ENCODE measurements around the gene PLCD3.

The PLCD3 gene

DNA sequence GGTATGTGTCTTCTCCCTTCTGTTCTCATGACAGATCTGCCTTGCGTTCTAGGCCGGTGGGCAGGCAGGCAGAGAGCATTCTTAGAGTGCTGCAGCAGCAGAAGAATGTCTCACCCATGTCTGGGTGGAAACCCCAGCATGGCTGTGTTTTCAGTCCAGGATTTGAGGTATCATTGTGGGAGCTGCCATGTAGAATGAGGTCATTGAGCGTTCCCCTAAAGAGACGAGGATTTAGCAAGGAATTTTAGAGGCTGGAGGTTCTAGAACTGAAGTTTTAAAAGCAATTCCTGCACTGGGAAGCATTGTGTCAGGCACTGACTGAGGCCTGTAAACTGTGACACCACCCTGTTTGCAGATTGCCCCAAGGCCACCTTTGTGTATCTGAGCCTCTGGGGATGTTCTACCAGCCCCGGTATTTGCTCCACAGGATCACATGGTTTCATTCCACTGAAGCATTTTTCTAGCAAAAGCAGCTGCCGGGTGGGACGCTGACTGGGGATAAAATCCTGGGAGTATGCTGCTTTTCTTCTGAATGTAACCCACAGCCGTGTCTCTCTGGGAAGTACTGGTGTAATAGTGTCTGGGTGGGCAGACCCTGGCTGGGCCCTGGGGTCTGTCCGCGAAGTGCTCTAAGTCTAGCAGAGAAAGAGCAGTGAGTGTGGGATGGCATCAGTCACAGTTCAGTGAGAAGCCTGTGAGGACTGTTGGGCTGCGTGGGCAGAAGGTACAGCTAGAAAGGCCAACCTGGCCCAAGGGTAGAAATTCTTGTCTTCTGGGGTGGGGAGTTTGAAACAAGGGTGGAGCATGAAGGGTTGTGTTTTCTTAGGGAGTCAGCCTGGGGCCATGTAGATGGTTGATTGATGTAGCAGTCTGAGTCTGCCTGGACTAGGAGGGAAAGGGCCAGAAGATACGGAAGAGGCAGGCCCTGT lies 30.2 kb downstream of the PLCD3 start:
- DNase-seq: no peak

DNA sequence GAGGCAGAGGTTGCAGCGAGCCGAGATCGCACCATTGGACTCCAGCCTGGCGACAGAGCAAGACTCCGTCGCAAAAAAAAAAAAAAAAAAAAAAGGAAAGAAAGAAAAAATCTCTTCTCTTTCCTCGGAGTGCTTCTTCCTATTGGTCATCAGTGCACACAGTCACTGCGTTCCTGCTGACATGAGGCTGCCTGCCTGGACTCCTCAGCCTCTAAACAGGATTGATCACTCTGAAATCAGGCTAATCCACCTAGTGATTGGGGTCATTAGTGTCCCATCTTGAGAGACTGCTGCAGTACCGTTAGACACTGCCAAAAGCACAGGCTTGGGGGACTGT lies 30.8 kb downstream of the PLCD3 start:
- no peak for DNase-seq

DNA sequence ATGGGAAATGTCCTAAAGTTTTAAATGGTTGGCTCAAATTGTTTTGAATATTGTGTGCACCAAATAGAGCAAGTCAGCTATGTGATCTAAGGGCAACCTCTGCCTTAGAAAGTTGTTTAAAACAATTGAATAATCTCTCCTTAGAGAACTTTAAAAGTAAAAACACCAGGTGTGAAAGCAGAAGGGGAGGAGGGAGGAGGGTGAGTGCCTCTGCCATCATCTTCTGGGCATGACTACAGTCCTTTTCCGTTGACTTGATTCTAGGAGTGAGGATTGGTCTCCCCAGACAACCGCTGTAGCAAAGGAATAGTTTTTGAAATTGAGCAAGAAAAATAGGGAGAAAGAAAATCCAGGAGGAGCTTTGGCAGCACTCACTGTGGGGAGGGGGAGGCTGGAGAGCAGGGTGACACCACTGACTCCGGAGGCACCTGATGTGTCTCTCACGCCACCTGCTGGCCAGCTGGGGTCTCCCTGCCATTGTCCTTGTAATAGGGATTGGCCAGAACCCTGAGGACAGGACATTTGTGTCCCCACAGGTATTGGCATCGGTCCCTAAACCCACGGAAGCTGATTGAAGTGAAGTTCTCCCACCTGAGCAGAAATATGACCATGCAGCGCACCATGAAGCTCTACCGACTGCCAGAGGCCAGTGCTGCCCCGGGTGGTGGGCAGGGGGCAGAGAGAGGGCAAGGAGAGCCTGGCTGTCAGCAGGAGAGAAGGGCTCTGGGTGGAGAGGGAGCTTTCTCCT lies 33.3 kb downstream of the PLCD3 start:
- peak; percentile 84 for DNase-seq

DNA sequence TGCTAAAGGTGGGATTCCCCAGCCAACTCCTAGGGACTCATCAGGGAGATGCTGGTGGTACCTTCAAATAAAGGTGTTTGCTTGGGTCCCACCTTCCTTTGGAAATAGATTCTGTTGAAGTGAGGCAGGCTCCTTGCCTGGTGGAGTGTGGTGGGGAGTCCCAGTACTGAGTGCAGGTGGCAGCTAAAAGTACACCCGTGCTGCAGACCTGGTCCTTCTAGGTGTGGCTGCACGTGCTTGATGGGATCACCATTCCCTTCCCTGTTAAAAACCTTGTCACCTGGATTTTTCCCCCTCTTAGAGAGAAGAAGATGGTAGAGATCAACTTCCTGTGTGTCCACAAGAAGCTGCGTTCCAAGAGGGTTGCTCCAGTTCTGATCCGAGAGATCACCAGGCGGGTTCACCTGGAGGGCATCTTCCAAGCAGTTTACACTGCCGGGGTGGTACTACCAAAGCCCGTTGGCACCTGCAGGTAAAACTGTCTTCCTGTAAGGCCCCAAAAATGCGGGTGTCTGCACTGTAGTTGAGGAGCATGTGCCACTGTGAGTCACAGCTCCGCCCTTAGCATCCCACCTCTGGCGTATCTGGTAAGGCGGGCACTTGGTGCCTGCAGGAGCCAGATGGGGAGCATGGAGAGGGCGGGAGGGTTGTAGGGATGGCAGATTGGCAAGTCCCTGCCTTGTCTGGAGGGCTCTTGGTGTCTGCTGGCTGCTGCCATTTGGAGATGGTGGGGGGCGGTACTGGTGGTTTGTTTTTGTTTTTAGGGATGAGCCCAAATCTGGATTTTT lies 34.0 kb downstream of the PLCD3 start:
- DNase-seq: no peak

DNA sequence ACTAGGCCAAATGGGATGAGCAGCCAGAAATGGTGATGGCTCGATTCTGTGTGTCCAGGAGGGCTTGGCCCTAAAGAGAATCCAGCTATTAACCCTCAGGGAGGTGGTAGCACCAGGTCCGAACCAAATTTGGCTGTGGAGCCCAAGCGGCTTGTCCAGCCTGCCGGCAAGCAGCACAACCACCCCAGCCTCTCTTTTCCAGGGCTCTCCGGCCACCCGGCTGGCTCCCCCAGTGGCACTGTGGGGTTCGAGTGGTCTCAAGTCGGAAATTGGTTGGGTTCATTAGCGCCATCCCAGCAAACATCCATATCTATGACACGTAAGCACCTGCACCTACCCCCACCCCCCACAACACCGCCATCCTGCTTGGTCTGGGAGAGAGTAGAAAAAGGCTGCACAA lies 35.4 kb downstream of the PLCD3 start:
- DNase-seq: no peak

DNA sequence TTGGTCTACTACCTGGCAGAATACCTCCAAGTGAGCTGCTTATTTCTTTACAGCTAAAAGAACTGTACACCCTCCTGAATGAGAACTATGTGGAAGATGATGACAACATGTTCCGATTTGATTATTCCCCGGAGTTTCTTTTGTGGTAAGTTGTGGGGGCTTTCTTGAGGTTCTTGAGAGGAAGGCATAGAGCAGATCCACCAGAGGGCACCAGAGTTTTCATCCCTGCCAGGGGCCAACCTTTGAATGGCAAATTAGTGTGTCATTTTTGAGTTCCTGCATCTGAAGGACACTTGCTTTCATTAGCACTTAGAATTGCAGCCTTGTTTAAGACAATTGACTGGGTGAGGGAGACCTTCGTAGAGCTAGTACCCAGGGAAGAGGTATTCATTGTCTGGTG lies 36.2 kb downstream of the PLCD3 start:
- peak; percentile 16 for DNase-seq

DNA sequence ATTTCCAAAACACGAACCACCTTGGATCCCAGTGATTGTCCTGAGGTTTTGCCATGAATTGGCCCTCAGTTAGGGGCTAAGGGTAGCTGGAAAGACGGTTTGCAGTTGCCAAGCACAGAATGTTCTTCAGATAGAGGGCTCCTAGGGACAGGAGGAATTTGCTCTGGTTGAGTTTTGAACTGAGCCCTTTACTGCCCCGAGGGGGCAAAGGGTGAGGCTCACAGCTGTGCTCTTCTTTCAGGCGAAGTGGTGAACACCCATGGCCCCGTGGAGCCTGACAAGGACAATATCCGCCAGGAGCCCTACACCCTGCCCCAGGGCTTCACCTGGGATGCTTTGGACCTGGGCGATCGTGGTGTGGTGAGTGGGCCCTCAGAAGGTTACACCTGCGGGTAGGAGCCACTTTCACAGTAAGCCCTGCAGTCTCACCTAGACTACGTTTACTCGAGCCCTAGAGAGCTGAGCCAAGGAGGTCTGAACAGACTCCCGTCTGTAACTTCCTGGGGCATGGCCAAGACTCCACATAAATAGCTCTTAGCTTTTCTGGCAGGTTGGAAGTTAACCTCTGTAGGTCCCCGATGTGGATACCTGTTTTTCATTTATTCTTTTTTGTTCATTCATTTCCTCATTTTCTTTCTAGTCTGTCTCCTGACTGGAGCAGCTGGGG lies 38.7 kb downstream of the PLCD3 start:
- DNase-seq: no peak

DNA sequence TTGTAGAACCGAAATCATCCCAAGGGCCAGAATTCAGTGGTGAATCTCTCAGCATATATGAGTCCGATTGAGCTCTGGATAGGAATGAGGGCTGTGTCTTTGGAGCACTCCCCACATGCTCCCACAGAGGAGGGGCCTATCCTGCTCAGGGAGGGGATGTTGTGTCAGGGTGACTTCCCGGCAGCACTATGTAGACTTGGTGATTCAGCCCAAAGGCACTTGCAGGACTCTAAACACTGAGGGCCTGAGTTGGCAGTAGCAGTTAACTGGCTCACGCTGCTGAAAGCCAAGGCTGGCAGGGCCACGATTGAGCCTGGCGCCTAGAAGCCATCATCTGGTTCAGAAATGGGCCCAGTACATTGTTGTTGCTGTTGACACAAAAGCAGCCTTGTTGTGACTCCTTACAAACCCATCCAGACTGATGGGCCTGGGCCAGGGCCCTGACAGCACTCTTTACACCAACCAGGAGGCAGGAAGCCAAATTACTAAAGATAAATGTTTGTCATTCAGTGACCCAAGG lies 39.3 kb downstream of the PLCD3 start:
- DNase-seq: no peak

DNA sequence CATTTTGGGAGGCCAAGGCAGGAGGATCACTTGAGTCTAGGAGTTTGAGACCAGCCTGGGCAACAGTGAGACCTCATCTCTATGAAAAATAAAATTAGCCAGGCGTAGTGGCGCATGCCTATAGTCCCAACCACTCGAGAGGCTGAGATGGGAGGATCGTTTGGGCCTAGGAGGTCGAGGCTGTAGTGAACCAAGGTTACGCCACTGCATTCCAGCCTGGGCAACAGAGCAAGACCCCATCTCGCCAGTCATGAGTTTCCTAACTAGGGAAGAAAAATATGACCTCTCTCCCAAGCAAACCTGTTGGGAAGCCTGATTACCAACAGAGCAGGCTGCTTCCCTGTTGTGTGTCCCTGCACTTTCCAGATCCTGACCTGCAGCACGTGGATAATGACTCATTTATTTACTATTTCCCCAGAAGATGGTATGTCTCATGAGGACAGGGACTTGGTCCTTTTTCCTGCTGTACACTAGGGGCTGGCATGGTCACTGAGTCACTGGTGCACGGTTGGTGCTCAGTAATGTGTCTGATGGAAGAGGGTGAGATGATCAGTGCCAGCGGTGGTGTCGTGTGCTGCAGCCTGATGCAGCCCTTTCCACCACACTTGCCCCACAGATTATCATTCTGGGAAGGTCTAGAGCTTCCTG lies 40.4 kb downstream of the PLCD3 start:
- no peak for DNase-seq

DNA sequence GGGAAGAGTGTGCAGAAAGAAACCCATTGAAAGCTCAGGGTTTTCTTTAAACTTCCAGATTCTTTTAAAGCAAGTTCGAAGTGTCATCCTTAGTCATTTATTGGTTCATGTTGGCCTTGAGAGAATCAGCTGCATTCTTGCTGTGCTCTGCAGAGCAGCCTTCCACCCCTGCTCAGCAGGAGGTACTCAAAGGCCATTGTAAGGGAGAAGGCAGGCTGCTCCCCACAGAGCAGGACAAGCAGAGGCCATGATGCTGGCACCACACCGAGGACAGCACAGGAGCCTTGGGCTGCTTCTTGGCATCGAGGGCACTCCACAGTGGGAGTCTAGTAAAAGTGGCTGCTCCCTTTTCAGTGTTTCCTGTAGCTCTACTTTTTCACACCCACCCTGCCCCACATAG lies 41.6 kb downstream of the PLCD3 start:
- no peak for DNase-seq

DNA sequence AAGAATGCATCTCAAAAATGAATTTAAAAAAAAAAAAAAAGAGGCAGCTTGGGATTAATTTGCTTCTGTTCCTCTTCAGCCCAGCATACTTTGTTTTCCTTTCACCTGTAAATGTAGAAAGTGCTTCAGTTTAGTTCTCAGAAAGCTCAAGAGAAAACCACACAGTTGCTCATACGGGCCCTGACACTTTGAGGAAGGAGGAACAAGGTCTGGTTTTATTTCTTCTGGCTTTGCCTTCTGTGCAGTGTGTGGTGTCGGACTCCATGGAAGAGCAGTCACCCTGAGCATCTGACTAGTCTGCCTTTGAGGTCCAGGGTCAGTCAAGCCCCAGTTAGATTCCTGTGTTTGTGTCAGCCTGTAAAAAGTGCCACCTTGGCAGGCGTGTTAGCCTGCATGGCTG lies 43.6 kb downstream of the PLCD3 start:
- DNase-seq: no peak

DNA sequence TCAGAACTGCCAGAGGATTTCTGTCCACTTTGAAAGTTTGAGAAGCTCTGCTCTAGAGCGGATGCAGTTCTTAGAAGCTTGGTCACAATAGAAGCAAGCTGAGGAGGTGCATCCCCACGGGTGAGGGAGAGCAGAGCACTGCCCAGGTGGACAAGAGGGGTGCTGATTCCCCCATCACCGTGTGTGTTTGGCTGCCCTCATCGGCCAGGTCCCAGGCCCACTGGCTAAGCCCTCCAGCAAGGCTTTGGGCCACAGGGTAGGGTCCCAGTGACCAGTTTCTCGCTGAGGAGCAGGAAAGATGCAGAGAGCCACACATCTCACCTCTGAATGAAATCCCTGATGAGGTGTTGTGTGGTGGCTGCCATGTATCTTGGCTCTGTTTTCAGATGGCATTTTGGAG lies 44.3 kb downstream of the PLCD3 start:
- no peak for DNase-seq

DNA sequence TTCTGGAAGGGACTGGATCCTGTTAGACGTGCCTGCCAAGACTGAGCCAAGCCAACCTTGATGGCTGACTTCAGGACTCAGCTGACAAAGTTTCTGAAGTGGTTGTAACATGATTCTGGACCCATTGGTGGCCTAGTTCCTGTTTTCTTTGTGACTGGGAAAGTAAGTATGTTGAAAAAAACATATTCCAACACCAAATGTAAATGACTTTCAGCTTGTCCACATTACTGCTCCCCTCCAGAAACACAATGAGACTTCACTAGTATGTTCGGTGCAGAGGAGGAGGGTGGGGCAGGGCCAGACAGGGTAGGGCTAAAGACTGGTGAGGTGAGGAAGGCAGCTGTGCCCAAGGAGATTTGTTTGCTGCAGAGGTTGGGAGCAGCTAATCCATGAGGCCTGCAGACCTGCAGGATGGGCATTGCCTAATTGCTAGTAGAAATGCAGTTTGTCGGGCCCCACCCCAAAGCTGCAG lies 44.8 kb downstream of the PLCD3 start:
- no peak for DNase-seq

DNA sequence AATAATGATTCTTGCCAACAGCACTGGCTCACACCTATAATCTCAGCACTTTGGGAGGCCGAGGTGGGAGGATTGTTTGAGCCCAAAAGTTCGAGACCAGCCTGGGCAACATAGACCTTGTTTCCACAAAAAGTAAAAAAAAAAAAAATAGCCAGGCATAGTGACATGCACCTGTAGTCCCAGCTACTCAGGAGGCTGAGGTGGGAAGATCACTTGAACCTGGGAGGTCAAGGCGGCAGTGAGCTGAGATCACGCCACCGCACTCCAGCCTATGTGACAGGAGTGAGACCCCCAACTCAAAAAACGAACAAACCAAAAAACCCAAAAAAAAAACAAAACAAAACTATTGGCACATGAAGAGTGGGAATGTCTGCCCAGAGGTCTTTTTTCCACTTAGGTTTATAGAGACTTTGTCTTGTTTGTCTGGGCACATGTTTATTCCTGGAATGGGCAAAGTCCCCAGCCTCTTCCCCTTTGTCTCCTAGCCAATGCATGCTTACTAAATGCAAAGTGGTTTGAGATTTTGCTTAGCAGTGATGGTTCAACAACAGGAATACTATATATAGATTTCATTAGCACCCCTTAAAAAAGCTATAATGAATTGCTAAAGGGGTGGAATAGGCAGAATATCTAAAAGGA lies 45.3 kb downstream of the PLCD3 start:
- DNase-seq: no peak

DNA sequence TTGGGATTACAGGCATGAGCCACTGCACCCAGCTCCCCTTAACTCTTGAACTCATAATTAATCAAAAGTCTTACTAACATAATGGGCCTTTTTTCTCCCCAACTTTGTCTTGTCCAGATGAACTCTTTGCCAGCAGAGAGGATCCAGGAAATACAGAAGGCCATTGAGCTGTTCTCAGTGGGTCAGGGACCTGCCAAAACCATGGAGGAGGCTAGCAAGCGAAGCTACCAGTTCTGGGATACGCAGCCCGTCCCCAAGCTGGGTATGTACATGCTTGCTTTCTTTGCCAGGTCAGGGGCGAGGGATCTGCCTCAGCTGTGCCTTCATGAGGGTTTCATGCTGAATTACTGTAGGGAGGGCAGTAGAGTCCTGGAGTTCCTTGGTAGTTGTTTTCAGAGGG lies 45.9 kb downstream of the PLCD3 start:
- DNase-seq: no peak

DNA sequence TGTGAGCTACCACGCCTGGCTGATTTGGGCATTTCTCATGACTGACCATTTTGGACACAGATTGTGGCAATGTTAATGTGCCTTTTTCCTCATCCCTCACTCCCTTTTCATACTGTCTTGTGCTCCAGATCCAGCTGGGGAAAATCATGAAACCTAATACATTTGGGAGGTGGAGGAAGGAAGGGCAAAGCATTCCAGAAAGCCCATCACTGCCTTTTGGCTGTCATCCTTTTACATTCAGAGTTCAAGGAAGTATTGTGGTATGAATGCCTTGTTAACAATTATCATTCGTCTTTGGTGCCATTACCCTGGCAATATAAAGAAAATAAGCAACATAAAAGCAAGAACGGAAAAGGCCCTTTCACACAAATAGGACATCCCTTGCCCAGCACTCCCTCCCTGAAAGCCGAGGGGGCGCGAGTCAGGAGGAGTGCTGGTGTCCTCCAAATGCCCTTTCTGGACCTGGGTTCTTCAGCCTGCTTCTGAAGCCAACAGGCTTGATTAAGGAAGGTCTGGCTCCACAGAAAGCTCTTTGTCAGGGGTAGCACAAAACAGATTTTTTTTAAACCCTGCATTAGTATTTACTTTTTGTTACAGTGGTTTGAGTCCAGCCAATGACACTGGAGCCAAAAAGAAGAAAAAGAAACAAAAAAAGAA lies 51.1 kb downstream of the PLCD3 start:
- DNase-seq: no peak

DNA sequence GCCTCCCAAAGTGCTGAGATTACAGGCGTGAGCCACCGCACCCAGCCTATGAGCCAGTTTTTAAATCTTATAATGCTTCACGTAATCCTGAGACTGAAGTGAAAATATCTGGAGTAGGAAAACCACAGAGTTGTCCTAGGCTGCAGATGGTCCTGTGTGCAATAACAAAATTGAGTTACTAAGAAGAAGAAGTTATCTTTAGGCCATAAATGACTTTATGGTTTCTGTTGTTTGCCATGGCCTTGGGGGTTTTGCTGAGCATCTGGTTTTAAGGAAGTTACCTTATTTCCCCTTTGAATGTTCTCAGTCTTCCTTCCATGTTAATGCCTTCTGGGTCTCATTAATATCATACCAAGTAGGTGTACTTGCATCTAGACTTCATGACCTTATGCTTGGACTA lies 54.7 kb downstream of the PLCD3 start:
- DNase-seq: no peak

DNA sequence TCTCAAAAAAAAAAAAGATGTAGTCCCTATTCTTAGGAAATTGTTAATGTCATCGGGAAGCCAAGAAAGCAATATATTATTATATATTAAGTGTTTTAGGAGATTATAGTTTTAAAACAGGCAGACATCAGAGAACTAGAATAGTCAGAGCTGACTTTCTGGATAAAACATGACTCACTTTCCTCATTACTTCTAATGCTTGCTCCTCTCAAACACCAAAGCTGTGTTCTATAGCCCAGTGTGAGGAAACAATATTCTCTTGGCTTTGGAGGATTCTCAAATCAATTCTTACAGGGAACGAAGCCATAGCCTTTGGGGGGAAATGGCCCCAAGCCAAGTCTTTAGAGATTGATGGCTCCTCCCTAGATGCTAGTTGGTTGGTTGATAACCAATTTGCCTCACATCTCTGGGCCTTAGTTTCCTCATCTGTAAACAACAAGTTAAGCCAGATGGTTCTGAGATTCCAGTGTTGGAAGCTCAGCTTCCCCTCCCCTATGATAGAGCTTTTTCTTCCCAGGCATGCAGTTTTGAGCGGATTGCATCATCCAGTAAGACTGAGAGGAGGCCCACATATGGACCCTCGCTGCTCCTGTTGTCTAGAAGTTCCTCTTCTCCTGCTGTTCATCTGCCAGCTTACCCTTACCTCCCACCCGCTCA lies 58.8 kb downstream of the PLCD3 start:
- no peak for DNase-seq

DNA sequence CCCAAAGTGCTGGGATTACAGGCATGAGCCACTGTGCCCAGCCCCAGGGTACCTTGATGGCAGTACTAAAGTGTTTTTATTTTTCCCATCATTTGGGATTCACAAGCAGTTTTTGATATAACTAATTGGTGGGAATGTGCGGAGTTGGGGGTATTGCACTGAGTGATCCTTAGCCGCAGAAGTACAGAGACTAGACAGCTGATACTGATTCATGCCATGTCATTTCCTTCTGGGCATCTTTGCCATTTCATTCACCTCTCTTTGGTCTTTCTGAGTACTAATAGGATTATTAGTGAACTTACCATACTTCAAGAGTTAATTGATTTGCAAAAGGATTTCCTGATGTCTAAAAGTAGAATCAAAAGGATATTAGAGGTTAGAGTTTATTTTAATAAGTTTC lies 61.5 kb downstream of the PLCD3 start:
- DNase-seq: no peak

DNA sequence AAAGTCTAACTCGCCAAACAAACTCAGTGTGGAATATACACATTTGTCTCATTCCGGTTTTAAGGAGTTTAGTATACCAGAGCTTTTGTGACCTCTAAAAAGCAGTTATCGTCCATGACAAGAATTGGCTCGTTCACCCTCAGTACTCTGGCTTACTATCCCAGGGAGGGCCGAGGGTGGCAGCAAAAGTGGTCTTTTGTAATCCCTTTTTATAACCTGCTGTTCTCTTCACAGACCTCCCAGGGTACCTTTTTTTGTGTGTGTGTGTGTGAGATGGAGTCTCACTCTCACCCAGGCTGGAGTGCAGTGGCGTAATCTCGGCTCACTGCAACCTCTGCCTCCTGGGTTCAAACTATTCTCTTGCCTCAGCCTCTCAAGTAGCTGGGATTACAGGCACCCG lies 62.3 kb downstream of the PLCD3 start:
- no peak for DNase-seq

DNA sequence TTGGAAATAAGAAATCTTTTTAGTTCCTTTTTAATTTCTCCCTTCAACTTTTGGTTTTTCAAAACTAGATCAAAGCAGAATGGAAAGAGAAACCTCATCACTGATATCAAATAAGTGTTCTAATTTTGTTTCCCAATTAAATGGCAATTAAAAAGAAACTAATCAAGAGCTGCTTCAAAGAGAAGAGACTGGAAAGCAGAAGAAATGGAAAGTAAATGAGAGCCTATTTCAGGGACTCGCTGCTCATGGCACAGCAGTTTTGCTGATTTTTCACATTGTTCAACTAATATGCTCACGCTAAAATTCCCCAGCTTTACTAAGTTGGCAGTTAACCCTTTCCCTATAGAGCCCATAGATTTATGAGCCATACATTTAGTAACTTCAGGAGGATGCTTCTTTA lies 64.7 kb downstream of the PLCD3 start:
- no peak for DNase-seq
